ENCODE data around the gene ADA. TPM values are rescaled to one million over a fixed set of nuclear protein-coding genes. Genes with fewer than 3 reads are reported as not detected.

Gene ADA
- total and polyA plus RNA-seq, 2 of the 4 experiments (the other 2 are of a cell fraction), result 8.1 to 11.0 TPM

- H3K36me3 ChIP-seq (ENCODE audit: control insufficient read depth, insufficient read depth, low read length), result no peaks in the 10 kb centered on the region
- no peaks in the 10 kb centered on the region for H3K27me3 ChIP-seq (ENCODE audit: control insufficient read depth, insufficient read depth, low read length)
- H2AFZ ChIP-seq (replicated peaks; ENCODE audit: low read length, poor library complexity), result no peak overlapping the region
- intact Hi-C loops (cut with micrococcal nuclease) (loop anchor here (5.0 kb wide), 1 partner anchor 39 kb away; no protein-coding TSS in a partner anchor), dilution Hi-C loops (cut with HindIII; ENCODE audit: low sequenced_read_pairs, unreplicated experiment) (no loop called here), in situ Hi-C loops (cut with MboI; ENCODE audit: low sequenced_read_pairs) (no loop called here)
- peak overlapping the region; percentile 80 for H2BK5ac ChIP-seq (ENCODE audit: low read depth, low read length, poor library complexity, severe bottlenecking)
- peaks cover 12% of the 10 kb centered on the region for H3K4me1 ChIP-seq (ENCODE audit: control insufficient read depth, insufficient read depth, low read length)
- H3K9me3 ChIP-seq (ENCODE audit: control insufficient read depth, insufficient read depth, low read length), result no peaks in the 10 kb centered on the region
- no peak overlapping the region for H3K4me3 ChIP-seq (ENCODE audit: insufficient read depth, low read depth, low read length)
- no peak overlapping the region; the same call in 1 of the 2 replicates for H3K27ac ChIP-seq (ENCODE audit: insufficient read depth, low read length)
- no peak overlapping the region; the same call in 1 of the 2 replicates for H3K4me2 ChIP-seq (ENCODE audit: low read depth, low read length)
- H2AK5ac ChIP-seq (ENCODE audit: low read depth, low read length), result peak overlapping the region; percentile 83; the same call in 1 of the 2 replicates
- peak overlapping the region; percentile 94 for H3K14ac ChIP-seq (replicated peaks; ENCODE audit: low read depth, low read length)
- CTCF ChIA-PET, result no interaction called here
- H3K9ac ChIP-seq (ENCODE audit: low read depth, low read length), result no peak overlapping the region
- no peak for TF ChIP-seq NFE2L2 (IDR thresholded peaks at IDR 0.05; ENCODE audit: low read depth, low read length)
- no peak for TF ChIP-seq SMC3 (IDR thresholded peaks at IDR 0.05; ENCODE audit: low read depth, low read length)
- TF ChIP-seq CEBPB (IDR thresholded peaks at IDR 0.05; ENCODE audit: low read depth, low read length), result no peak
- TF ChIP-seq MXI1 (IDR thresholded peaks at IDR 0.05; ENCODE audit: borderline replicate concordance, low read depth, low read length), result no peak
- TF ChIP-seq CTCF (conservative IDR thresholded peaks at IDR 0.05; ENCODE audit: low read depth, low read length), result no peak
- TF ChIP-seq POLR2A (IDR thresholded peaks at IDR 0.05; ENCODE audit: low read depth, low read length), result no peak
- TF ChIP-seq, protein P1, sequence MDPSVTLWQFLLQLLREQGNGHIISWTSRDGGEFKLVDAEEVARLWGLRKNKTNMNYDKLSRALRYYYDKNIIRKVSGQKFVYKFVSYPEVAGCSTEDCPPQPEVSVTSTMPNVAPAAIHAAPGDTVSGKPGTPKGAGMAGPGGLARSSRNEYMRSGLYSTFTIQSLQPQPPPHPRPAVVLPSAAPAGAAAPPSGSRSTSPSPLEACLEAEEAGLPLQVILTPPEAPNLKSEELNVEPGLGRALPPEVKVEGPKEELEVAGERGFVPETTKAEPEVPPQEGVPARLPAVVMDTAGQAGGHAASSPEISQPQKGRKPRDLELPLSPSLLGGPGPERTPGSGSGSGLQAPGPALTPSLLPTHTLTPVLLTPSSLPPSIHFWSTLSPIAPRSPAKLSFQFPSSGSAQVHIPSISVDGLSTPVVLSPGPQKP (IDR thresholded peaks at IDR 0.05; ENCODE audit: borderline replicate concordance, low read depth, low read length), result no peak
- BruUV-seq (replicated peaks), result no TSS peak
- POLR2A ChIA-PET (ENCODE audit: unreplicated experiment), result no interaction called here
- 0 out of 2 replicates have a peak, but pooled peaks cover 5% of the 10 kb centered on the region for H4K20me1 ChIP-seq (ENCODE audit: insufficient read depth, low read length)
- H3K79me1 ChIP-seq (ENCODE audit: low read depth in 1 of 2, low read length in 2 of 2), result peaks cover 4 to 42% of the 10 kb centered on the region in 2 experiments
- H2BK20ac ChIP-seq (ENCODE audit: low read depth, low read length), result peak overlapping the region; percentile 83
- H3K4ac ChIP-seq (ENCODE audit: low read depth, low read length), result peak overlapping the region; percentile 89
- 0 out of 2 replicates have a peak overlapping the region, but pooled peaks have one; percentile 8 for H3K56ac ChIP-seq (ENCODE audit: extremely low read depth, insufficient read depth, low read length)
- H2BK120ac ChIP-seq (ENCODE audit: low read depth, low read length), result peak overlapping the region; percentile 90
- no peak for DNase-seq
- H2BK15ac ChIP-seq (ENCODE audit: low read depth, low read length), result peak overlapping the region; percentile 78; the same call in 2 of the 3 replicates
- H2AK9ac ChIP-seq (replicated peaks; ENCODE audit: low read depth, low read length, poor library complexity), result no peak overlapping the region
- peak overlapping the region; percentile 86; the same call in 1 of the 2 replicates for H3K23ac ChIP-seq (ENCODE audit: low read depth, low read length)
- peak overlapping the region in 1 of 2 experiments; percentile 75; a peak in 3 of 4 replicates for H4K8ac ChIP-seq (ENCODE audit: low read depth in 2 of 2, low read length in 2 of 2)
- H3K9me1 ChIP-seq (ENCODE audit: insufficient read depth, low read length), result peaks cover 14% of the 10 kb centered on the region
- peak overlapping the region; percentile 43 for H4K91ac ChIP-seq (ENCODE audit: insufficient read depth, low read depth, low read length)
- WGBS, 2 experiments (ENCODE audit: extremely low coverage in 2 of 2, insufficient read length in 1 of 2), result 60% methylated on average over 1 of the region's 6 CpGs; no CpG with 5 or more reads in 1 of the 2 experiments
- peak overlapping the region; percentile 44 for H3K18ac ChIP-seq (ENCODE audit: low read depth, low read length)
- H4K5ac ChIP-seq (ENCODE audit: low read depth, low read length), result peak overlapping the region; percentile 82; the same call in 1 of the 2 replicates
- ATAC-seq (ENCODE audit: low read depth), result no peak
Observed at GRCh38 chr20:44571362-44571988, 80.0 kb downstream of the ADA start.
